GM18868 (cell line): ENCODE results near the gene MEGF8.

Source experiments
- ATAC-seq: cut with Tn5 transposase; IDR thresholded peaks from one replicate; pipeline ENCODE4 v1.9.1; 2021; ENCODE audit warnings: mild to moderate bottlenecking, moderate library complexity; ENCODE audit not compliant: unreplicated experiment

MEGF8 gene

GRCh38 chr19:42352301-42353259 lies 27.1 kb downstream of the MEGF8 start:
- ATAC-seq = no peak

- ATAC-seq = no peak
Observed at GRCh38 chr19:42353341-42354015, 28.0 kb downstream of the MEGF8 start.

GRCh38 chr19:42355896-42356295 lies 30.5 kb downstream of the MEGF8 start:
- no peak for ATAC-seq

GRCh38 chr19:42356686-42357085 lies 31.3 kb downstream of the MEGF8 start:
- no peak for ATAC-seq

GRCh38 chr19:42357290-42357689 lies 31.9 kb downstream of the MEGF8 start:
- no peak for ATAC-seq

- ATAC-seq = no peak
Observed at GRCh38 chr19:42360787-42361544, 35.5 kb downstream of the MEGF8 start.

GRCh38 chr19:42361545-42361910 lies 36.1 kb downstream of the MEGF8 start:
- ATAC-seq = no peak

GRCh38 chr19:42362342-42362741 lies 36.9 kb downstream of the MEGF8 start:
- ATAC-seq = no peak

- ATAC-seq = no peak
Observed at GRCh38 chr19:42362891-42363440, 37.5 kb downstream of the MEGF8 start.

- no peak for ATAC-seq
Observed at GRCh38 chr19:42363614-42364346, 38.3 kb downstream of the MEGF8 start.

- ATAC-seq = no peak
Observed at GRCh38 chr19:42366673-42367072, 41.2 kb downstream of the MEGF8 start.

- ATAC-seq = no peak
Observed at GRCh38 chr19:42367929-42368328, 42.5 kb downstream of the MEGF8 start.

GRCh38 chr19:42368360-42368759 lies 42.9 kb downstream of the MEGF8 start:
- ATAC-seq = no peak

GRCh38 chr19:42368765-42369164 lies 43.3 kb downstream of the MEGF8 start:
- ATAC-seq = no peak

- ATAC-seq = no peak
Observed at GRCh38 chr19:42369433-42370067, 44.1 kb downstream of the MEGF8 start.

- ATAC-seq = no peak
Observed at GRCh38 chr19:42370068-42370520, 44.7 kb downstream of the MEGF8 start.

- no peak for ATAC-seq
Observed at GRCh38 chr19:42370626-42371175, 45.3 kb downstream of the MEGF8 start.

GRCh38 chr19:42374826-42375376 lies 49.5 kb downstream of the MEGF8 start:
- no peak for ATAC-seq
